NB4 (cell line): ENCODE measurements around the gene MRPL24.
A peak's percentile ranks its signal among the peaks of the same experiment; 100 is the strongest.

Experiments used
- DNase-seq: peaks from one replicate; pipeline ENCODE4 v3.0.0; 2010; ENCODE audit warnings: low read depth
- H3K4me3 ChIP-seq: one replicate; pipeline ENCODE4 v1.5.1; 2011; ENCODE audit warnings: mild to moderate bottlenecking, low read depth, low read length, moderate library complexity
- MYC ChIP-seq: IDR thresholded peaks from 2 replicates; pipeline ENCODE4 v1.6.1; 2011; ENCODE audit warnings: low read depth, low read length
- POLR2A ChIP-seq: IDR thresholded peaks from 2 replicates; pipeline ENCODE4 v1.6.1; 2011; ENCODE audit warnings: mild to moderate bottlenecking; ENCODE audit not compliant: insufficient read length; ENCODE audit errors: extremely low read depth
- TF ChIP-seq, protein P1 (sequence below): IDR thresholded peaks from one replicate; pipeline ENCODE4 v1.5.1; 2012; ENCODE audit warnings: low read depth, low read length
- TF ChIP-seq, protein P2 (sequence below): IDR thresholded peaks from 2 replicates; pipeline ENCODE4 v1.6.1; 2011; ENCODE audit warnings: low read depth, low read length

MRPL24 gene

DNA sequence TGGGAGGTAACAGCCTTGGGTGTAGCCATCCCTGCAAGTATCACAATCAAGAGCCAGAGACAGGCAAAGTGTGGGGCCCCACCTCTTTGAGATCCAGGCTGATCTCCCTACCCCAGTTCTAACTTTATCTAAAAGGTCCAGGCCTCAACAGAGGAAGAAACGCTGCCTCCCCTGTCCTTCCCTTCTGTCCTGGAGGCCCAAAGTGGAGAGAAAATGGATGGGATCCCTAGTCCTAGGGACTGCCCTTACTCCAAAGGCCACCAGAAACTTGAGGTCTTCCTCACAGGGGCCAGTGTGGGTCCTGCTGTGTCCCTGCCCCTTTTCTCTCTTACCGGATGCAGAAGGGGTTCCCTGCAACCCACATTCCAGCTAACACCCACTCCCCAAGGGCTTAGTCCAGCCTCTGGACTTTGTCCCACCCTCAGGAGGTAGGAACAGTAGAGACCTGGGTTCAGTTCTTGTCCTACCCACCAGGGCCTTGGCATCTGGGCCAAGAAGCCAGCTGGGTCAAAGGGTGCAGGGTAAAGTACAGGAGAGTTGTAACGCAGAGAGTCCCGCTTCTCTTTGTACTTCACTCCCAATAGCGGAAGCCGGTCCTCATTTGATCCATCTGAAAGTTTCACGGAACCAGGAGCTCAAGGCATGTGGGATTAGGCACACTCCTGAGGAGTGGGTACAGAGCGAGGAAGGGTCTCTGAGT is 8.7 kb upstream of the MRPL24 start:
- H3K4me3 ChIP-seq: peak overlapping the region; percentile 99
- TF ChIP-seq MYC (no peak), POLR2A (no peak)
- TF ChIP-seq, protein P1, sequence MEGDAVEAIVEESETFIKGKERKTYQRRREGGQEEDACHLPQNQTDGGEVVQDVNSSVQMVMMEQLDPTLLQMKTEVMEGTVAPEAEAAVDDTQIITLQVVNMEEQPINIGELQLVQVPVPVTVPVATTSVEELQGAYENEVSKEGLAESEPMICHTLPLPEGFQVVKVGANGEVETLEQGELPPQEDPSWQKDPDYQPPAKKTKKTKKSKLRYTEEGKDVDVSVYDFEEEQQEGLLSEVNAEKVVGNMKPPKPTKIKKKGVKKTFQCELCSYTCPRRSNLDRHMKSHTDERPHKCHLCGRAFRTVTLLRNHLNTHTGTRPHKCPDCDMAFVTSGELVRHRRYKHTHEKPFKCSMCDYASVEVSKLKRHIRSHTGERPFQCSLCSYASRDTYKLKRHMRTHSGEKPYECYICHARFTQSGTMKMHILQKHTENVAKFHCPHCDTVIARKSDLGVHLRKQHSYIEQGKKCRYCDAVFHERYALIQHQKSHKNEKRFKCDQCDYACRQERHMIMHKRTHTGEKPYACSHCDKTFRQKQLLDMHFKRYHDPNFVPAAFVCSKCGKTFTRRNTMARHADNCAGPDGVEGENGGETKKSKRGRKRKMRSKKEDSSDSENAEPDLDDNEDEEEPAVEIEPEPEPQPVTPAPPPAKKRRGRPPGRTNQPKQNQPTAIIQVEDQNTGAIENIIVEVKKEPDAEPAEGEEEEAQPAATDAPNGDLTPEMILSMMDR: no peak
- TF ChIP-seq, protein P2, sequence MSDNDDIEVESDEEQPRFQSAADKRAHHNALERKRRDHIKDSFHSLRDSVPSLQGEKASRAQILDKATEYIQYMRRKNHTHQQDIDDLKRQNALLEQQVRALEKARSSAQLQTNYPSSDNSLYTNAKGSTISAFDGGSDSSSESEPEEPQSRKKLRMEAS: no peak
- peak; percentile 59 for DNase-seq

DNA sequence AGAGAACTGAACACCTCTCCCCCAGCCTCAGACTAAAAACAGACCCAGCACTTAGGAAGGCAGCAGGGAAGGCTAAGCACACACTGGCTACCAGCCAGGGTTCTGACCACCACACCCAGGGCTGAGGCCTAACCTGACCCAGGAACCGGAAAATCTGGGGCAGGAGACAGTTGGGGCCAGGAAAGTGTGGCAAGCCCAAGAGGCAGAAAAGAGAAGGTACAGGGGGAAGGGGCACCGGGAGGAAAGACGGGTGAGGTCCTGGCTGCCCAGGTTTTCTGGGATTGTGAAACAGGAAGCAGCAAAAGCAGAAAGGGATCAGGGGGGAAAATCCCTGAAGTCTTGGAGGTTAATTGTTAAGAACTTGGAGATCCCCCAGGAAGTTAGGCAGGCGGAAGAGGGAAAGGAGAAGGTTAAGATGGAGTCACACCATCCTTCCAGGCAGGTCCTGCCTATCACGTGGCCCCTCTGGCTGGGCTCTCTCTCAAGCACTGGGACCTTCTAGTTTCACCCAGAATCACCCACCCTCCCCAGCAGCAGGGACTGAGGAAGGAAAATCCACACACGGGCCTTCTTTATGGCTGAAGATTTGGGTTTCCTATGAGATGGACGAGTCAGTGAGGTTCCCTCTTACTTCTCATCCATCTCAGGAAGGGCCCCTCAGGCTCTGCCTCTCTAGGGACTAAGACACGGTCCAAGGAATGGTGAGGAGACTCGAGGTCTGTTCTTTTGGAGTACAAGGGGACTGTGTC is 8.0 kb upstream of the MRPL24 start:
- DNase-seq: peak; percentile 71
- TF ChIP-seq POLR2A: no peak
- TF ChIP-seq, protein P2: peak; percentile 74
- peak overlapping the region; percentile 99 for H3K4me3 ChIP-seq

DNA sequence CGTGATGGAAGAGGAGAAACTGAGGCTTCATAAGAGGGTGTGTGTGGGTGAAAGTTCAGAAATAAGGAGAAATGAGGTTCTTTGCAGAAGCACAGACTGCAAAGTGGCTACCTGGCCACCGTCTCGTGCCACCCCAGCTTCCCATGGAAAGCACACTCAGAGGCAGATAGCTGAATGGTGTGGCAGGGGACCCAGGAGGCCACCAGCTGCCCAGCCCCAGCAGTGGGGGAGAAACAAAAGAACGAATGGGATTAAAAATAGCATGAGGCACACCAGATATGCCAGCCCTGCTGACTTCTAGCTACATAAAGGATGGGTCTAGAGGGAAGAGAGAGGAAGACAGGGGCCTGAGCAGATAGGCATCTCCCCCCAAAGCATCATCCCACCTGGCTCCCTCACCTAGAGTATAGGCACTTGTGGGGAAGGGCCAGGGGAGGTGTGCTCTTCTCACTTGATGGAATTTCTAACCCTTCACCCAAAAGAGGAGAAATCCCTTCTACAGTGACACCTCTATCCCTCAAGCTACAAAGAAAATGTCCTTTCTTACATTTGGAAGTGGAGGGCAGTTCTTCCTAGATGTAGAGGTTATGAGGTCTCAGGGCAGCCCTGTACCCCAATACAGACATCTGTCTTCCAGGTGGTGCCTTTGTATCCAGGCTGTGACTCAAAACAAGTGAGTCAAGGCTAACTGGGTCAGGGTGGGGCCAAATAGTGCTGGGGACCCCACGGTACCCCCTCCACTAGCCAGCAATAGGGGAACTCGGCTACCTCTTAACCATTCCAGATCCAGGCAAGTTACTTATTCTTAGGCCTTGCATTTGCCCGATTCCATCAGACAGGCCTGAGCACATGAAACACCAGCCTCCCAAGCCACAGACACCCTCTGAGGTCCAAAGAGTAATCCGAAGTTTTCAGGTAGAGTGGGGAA is 7.1 kb upstream of the MRPL24 start:
- peak overlapping the region; percentile 99 for H3K4me3 ChIP-seq
- no peak for DNase-seq
- TF ChIP-seq POLR2A: no peak
- TF ChIP-seq, protein P1: no peak
- no peak for TF ChIP-seq MYC
- TF ChIP-seq, protein P2: no peak

DNA sequence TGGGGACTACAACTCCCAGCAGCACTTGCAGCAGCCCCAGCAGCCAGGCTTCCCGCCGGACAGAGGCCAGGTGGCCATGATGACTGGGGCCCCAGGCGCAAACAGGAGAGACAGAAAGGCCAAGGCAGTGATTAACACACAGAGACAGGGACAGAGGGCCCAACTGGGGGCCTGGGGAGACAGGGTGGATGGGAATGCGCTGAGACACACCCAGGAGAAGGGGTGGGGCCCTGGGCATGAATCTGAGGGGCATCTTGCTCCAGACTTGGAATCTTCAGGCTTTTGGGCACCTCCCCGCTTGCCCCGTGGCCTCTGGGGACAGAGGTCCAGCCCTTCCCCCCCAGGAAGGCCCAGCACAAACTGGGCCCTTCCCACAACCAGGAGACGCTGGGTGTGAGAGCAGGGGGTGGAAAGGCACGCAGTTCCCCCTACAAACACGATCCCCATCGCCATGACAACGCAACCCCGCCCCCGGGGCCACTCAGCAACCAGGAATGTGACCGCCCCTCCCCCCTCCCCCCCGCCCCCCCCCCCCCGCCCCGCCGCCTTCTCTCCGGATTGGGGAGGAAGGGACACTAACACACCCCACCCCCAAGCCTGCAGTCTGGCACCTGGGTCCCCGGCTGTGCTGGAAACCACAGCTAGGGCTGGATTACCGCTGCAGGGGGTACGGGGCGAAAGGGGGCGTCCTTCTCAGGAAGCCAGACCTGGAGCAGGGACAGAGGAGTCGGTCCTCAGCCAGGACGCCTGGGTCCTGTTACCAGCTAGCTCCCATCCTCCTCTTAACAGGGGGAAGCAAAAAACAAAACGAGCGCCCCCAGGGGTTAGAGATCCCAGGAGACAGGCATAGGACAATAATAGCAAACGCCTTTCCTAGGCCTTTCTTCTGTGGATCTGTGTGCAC is 6.1 kb upstream of the MRPL24 start:
- H3K4me3 ChIP-seq: peak overlapping the region; percentile 99
- no peak for TF ChIP-seq MYC
- TF ChIP-seq, protein P1: peak; percentile 23
- DNase-seq: peak; percentile 77

DNA sequence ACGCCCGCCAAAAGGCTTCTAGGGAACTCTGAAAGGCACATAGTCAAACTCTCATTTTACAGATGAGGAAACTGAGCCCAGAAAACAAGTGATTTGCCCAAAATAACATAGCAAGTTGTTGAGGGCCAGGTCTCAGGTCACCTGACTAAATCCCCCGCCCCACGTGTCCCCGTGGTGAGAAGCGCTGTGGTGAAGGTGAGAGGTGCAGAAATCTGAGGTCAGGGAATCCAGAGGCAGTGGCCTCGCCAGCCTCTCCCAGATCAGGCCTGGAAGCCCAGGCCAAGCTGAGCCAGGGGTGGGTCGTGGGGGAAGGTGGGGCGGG is 5.5 kb upstream of the MRPL24 start:
- DNase-seq: no peak
- TF ChIP-seq, protein P1: no peak
- TF ChIP-seq POLR2A (no peak), MYC (no peak)
- no peak overlapping the region for H3K4me3 ChIP-seq
